Immature natural killer cell (primary cell): ENCODE results near the gene CCL8. TPM values are rescaled to one million over a fixed set of nuclear protein-coding genes. Genes with fewer than 3 reads are reported as not detected.
"Not testable (repeated sequence)": the region's sequence is repeated elsewhere in the genome, so short reads cannot be mapped to it uniquely, and the experiment has no call there.

Experiments used
- DNase-seq, 3 donors: peaks; one replicate each; pipeline ENCODE4 v3.0.0; 2022; ENCODE audit warnings: mixed read lengths in 1 of 3
- H3K27ac Mint-ChIP-seq, 6 donors: one replicate each; pipeline ENCODE4 v1.8.0; 2020; ENCODE audit warnings: mixed read lengths in 6 of 6, mild to moderate bottlenecking in 5 of 6, inconsistent platforms in 4 of 6, moderate library complexity in 3 of 6
- H3K27me3 Mint-ChIP-seq, 3 donors: one replicate each; pipeline ENCODE4 v1.8.0; 2020 to 2021; ENCODE audit warnings: low read depth in 3 of 3, mild to moderate bottlenecking in 3 of 3, mixed read lengths in 3 of 3, moderate library complexity in 3 of 3, inconsistent platforms in 1 of 3
- H3K36me3 Mint-ChIP-seq, 3 donors: one replicate each; pipeline ENCODE4 v1.8.0; 2020; ENCODE audit warnings: mixed read lengths in 3 of 3, inconsistent platforms in 2 of 3, mild to moderate bottlenecking in 2 of 3
- H3K4me1 Mint-ChIP-seq, 2 donors: one replicate each; pipeline ENCODE4 v1.8.0; 2020; ENCODE audit warnings: inconsistent platforms in 2 of 2, mild to moderate bottlenecking in 2 of 2, mixed read lengths in 2 of 2, moderate library complexity in 1 of 2
- H3K4me3 Mint-ChIP-seq, 5 donors: one replicate each; pipeline ENCODE4 v1.8.0; 2020; ENCODE audit warnings: mild to moderate bottlenecking in 5 of 5, mixed read lengths in 5 of 5, inconsistent platforms in 3 of 5, moderate library complexity in 3 of 5
- H3K9me3 Mint-ChIP-seq, 6 donors: one replicate each; pipeline ENCODE4 v1.8.0; 2020; ENCODE audit warnings: mild to moderate bottlenecking in 6 of 6, mixed read lengths in 6 of 6, inconsistent platforms in 4 of 6, moderate library complexity in 3 of 6
- polyA plus RNA-seq, 3 donors: library from polyadenylated mRNA; unstranded; fragments of 300-500 nt; fragmentation: Illumina TruSeq; gene quantifications; one replicate each; pipeline ENCODE4 v1.2.3, GENCODE V29; 2021

The CCL8 gene
- polyA plus RNA-seq, 3 donors from 2014 or later = not detected

DNA sequence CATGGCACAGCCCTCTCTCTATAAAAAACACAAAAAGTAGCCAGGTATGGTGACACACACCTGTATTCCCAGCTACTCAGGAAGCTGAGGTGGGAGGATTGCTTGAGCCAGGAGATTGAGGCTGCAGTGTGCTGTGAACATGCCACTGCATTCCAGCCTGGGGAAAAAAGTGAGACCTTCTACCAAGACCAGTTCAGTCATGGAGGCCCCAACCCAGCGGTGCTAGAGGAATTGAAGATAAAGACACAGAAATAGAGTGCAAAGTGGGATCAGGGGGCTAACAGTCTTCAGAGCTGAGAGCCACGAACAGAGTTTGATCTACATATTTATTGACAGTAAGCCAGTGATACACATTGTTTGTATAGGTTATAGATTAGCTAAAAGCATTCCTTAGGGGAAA lies 15.6 kb upstream of the CCL8 start:
- Mint-ChIP-seq H3K27me3 (peaks cover 0 to 7% (median 5%) of the 10 kb centered on the region in 3 donors), H3K4me1 (no peaks in the 10 kb centered on the region)
- no peak for DNase-seq

DNA sequence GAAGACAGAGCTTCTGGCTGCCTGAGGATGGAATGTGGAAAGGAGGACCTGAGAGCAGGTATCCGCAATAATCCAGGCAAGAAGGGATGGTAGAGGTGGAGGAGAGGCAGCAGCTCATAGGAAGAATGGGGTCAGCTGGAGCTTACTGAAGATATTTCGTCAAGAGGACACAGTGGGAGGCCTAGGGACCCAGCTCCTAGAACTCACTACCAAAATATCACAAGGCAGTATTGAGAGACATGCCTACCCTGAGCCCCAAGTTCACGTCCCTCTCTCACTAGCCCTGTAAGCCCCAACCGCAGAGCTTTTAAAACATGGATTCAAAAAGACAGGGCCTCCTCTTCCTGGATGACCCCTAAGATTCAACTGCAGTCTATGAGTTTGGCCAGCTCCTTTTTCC lies 14.2 kb upstream of the CCL8 start:
- Mint-ChIP-seq H3K27me3 (peaks cover 2 to 7% (median 5%) of the 10 kb centered on the region in 3 donors), H3K4me3 (no peak overlapping the region), H3K4me1 (no peaks in the 10 kb centered on the region), H3K27ac (no peak overlapping the region), H3K36me3 (no peaks in the 10 kb centered on the region), H3K9me3 (no peaks in the 10 kb centered on the region)
- no peak for DNase-seq

More for the DNA sequence above, 15.6 kb upstream of the CCL8 start:
- Mint-ChIP-seq H3K36me3 (no peaks in the 10 kb centered on the region), H3K27ac (no peak overlapping the region), H3K9me3 (peaks cover 0 to 4% (median 0%) of the 10 kb centered on the region in 6 donors), H3K4me3 (no peak overlapping the region)

DNA sequence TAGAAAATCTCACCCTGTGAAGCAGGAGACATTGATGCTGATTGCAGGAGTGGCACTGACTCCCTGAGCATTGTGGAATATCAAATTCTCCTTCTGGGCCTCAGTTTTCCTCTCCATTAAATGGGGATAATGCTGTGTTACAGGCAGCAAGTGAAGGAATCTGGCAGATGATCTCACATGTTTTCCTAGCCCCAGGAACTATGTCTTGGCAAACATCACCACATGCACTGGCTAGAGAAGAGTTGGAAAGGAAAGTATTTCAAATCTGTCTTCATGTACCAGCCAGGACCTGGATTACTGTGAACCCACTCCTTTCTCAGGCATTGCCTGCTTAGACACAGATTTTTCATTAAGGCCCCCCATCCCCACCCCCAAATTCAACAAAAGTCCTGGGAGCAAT lies 13.6 kb upstream of the CCL8 start:
- DNase-seq = no peak
- no peaks in the 10 kb centered on the region for H3K4me1 Mint-ChIP-seq

DNA sequence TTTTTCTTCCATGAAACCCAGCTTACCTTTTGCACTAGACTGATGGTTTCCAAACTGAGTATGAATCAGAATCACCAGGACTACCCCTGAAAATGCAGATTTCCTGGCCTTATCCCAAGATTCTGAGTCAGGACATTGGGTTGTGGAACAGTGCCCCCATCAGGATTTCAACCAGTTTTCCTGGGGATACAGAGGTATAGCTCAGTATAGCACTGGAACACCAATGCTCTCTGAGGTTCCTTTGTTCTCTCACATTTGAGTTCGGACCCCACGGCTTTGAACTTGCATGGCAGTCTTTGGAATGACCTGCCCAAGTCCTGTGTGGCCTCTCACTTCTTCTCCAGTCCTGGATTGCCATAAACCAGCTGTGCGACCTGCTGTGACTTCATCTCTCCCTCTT lies 12.8 kb upstream of the CCL8 start:
- Mint-ChIP-seq H3K27ac (no peak overlapping the region), H3K36me3 (no peaks in the 10 kb centered on the region), H3K4me1 (no peaks in the 10 kb centered on the region), H3K4me3 (no peak overlapping the region), H3K9me3 (no peaks in the 10 kb centered on the region), H3K27me3 (peaks cover 2 to 7% (median 2%) of the 10 kb centered on the region in 3 donors)
- DNase-seq = no peak

More for the DNA sequence above, 13.6 kb upstream of the CCL8 start:
- Mint-ChIP-seq H3K27ac (no peak overlapping the region), H3K36me3 (no peaks in the 10 kb centered on the region), H3K9me3 (no peaks in the 10 kb centered on the region), H3K27me3 (peaks cover 2 to 7% (median 5%) of the 10 kb centered on the region in 3 donors), H3K4me3 (no peak overlapping the region)

DNA sequence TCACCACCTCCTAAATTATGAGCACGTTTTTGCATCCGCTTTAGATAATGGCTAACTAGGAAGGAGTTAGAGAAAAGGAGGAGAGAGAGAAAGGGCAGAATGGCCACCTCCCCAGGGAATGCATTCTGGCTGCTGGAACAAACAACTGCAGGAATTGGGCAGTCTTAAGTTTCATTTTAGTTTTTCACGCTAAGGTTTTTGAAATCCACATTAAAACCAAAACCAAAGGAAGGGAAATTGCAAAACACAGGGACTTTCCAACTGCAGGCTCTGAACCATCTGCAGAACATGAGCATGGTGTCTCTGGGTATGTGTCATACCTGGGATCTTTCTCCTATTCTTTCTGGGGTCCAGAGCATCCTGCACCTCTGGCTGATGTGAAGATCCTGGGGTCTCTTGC lies 12.1 kb upstream of the CCL8 start:
- no peak overlapping the region for H3K4me3 Mint-ChIP-seq
- H3K36me3 Mint-ChIP-seq = no peaks in the 10 kb centered on the region
- DNase-seq = no peak
- H3K9me3 Mint-ChIP-seq = no peaks in the 10 kb centered on the region
- no peaks in the 10 kb centered on the region for H3K4me1 Mint-ChIP-seq
- peaks cover 2 to 7% (median 2%) of the 10 kb centered on the region in 3 donors for H3K27me3 Mint-ChIP-seq
- H3K27ac Mint-ChIP-seq = no peak overlapping the region

DNA sequence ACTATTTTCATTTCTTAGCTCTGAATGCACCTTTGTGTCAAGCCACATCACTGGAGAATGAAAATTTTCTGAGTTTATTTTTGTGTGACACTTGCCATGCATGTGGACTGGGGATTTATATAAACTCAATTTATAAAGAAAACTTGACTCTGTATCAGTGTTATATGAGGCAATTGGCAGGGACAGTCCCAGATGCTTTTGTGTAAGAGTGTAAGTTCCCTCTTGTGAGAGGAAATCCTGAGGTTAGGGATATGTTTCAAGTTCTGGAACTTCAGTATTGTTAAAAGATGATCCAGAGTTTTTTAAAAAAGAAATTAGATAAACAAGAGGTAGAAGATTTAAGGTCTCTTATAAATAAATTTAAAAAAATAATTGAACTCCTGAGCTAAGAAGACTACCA lies 10.9 kb upstream of the CCL8 start:
- Mint-ChIP-seq H3K4me3 (no peak overlapping the region), H3K36me3 (no peaks in the 10 kb centered on the region), H3K4me1 (no peaks in the 10 kb centered on the region), H3K27ac (no peak overlapping the region), H3K27me3 (peaks cover 2 to 12% (median 2%) of the 10 kb centered on the region in 3 donors), H3K9me3 (no peaks in the 10 kb centered on the region)
- no peak for DNase-seq

DNA sequence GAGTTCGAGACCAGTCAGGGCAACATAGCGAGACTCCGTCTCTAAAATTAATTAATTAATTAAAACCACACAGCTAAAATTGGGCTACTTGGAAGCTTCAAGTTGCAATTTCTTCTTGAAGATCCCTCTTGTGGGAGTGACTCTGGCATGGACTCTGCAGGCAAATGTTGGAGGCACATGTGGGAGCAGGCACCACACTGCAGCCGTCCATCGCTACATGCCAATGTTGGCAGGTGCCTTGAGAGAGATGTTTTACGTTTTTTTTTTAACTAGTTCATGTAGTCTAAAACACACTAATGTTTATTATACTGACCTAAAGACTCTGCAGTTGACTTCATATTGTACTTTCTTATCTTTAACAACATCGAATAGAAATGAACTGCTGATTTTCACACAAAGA lies 7.9 kb upstream of the CCL8 start:
- no peaks in the 10 kb centered on the region for H3K36me3 Mint-ChIP-seq
- H3K4me3 Mint-ChIP-seq = no peak overlapping the region
- H3K27ac Mint-ChIP-seq = no peak overlapping the region
- no peaks in the 10 kb centered on the region for H3K9me3 Mint-ChIP-seq
- no peaks in the 10 kb centered on the region for H3K4me1 Mint-ChIP-seq
- no peak for DNase-seq
- H3K27me3 Mint-ChIP-seq = peaks cover 0 to 15% (median 9%) of the 10 kb centered on the region in 3 donors

DNA sequence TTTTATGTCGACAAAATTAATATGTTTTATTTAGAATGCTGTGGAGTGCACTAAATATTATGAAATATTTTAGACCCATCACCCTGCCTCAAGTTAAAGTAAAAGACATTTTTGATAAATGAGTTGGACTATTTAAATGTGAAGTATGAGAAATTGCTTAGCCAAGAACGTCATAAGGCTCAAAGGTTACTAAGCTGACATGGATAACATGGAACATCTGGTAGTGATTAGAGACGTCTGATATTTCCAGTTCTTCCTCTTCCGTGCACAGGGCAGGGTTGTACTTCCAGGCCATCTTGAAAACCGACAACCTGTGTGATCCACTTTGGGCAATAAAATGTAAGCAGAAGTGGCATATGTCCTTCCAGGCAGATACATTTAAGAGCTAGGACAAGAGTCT lies 7.2 kb upstream of the CCL8 start:
- no peaks in the 10 kb centered on the region for H3K36me3 Mint-ChIP-seq
- no peaks in the 10 kb centered on the region for H3K9me3 Mint-ChIP-seq
- H3K4me1 Mint-ChIP-seq = no peaks in the 10 kb centered on the region
- H3K4me3 Mint-ChIP-seq = no peak overlapping the region
- no peak for DNase-seq
- H3K27me3 Mint-ChIP-seq = peaks cover 0 to 15% (median 9%) of the 10 kb centered on the region in 3 donors
- no peak overlapping the region for H3K27ac Mint-ChIP-seq

DNA sequence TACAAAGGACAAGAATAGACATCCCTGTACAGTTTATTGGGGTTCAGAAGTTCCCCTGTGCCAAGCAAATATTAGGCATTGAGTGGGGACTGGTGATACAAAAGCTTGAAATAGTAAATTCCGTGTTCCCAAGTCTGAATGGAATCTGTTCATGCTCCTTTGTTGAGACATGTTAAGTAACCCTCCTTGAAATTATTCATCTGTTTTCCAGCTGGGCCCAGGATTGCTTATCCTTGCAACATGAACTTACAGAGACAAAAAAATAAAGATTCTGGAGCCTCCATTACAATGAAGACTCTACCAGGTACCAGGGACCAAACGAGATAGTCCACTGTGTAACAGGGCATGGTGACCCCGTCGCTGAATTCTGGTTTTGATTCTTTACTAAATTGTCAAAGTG lies 6.1 kb upstream of the CCL8 start:
- no peak for DNase-seq
- no peaks in the 10 kb centered on the region for H3K9me3 Mint-ChIP-seq
- H3K36me3 Mint-ChIP-seq = no peaks in the 10 kb centered on the region
- H3K4me3 Mint-ChIP-seq = no peak overlapping the region
- no peaks in the 10 kb centered on the region for H3K4me1 Mint-ChIP-seq
- H3K27ac Mint-ChIP-seq = no peak overlapping the region
- peaks cover 1 to 10% (median 9%) of the 10 kb centered on the region in 3 donors for H3K27me3 Mint-ChIP-seq

DNA sequence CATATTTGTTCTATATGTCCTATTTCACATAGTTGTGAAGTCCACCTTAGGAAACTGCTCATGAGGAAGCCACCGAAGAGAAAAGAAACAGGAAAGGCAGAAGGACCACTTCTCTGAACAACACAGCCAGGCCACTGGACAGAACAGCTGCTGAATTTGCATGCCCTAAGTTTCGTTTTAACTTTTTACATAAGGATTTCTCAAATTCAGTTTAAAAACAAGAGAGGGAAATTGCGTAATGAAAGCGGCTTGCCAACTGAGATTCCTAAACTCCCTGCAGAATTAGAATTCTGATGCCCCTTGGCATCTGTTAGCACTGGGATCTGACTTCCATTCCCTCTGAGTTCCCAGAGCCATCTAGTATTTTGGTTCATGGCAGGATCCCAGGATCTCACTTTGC lies 5.0 kb upstream of the CCL8 start:
- no peak overlapping the region for H3K4me3 Mint-ChIP-seq
- peaks cover 1 to 8% (median 7%) of the 10 kb centered on the region in 3 donors for H3K27me3 Mint-ChIP-seq
- no peaks in the 10 kb centered on the region for H3K36me3 Mint-ChIP-seq
- H3K9me3 Mint-ChIP-seq = no peaks in the 10 kb centered on the region
- DNase-seq = no peak
- H3K27ac Mint-ChIP-seq = no peak overlapping the region
- no peaks in the 10 kb centered on the region for H3K4me1 Mint-ChIP-seq

DNA sequence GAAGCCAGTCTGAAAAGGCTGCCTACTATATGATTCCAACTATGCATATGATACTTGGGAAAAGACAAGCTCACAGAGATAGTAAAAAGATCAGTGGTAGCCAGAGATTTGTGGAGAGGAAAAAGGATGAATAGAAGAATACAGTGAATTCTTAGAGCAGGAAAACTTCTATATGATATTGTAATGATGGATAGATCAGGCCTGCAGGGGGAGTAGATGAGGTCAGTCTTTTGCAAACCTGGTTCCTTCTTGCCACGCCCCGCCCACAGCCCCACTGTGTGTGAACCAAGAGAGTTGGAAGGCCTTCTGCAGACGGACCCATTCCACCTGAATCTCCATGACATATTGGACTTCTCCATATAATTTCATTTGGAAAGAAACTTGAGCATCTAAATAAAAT lies 761 bp upstream of the CCL8 start:
- Mint-ChIP-seq H3K4me1 (no peaks in the 10 kb centered on the region), H3K36me3 (no peaks in the 10 kb centered on the region), H3K4me3 (no peak overlapping the region), H3K9me3 (no peaks in the 10 kb centered on the region), H3K27ac (no peak overlapping the region), H3K27me3 (peaks cover 1 to 12% (median 6%) of the 10 kb centered on the region in 3 donors)
- DNase-seq = no peak

DNA sequence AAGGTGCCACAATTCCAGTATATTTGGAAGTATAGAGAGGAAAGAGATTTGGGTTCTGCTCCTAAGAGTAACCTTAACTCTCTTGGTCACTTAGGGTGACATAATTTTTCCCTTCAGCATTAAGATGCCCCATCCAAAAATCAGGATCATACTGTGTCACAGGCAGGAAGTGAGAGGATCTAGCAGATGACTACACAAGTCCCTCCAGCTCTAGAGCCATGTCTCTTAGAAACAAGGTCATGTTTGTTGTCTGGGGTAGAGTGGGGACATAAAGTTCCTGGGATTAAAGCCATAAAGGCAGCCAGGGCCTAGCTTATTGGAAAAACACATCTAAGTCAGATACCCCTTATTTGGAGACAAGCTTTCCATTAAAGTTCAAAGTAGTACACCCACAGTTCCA lies 2.7 kb downstream of the CCL8 start:
- peaks cover 3 to 21% (median 3%) of the 10 kb centered on the region in 3 donors for H3K27me3 Mint-ChIP-seq
- H3K4me3 Mint-ChIP-seq = no peak overlapping the region
- DNase-seq = no peak
- H3K36me3 Mint-ChIP-seq = no peaks in the 10 kb centered on the region
- no peaks in the 10 kb centered on the region for H3K4me1 Mint-ChIP-seq
- no peak overlapping the region for H3K27ac Mint-ChIP-seq
- peaks cover 0 to 11% (median 2%) of the 10 kb centered on the region in 6 donors for H3K9me3 Mint-ChIP-seq

DNA sequence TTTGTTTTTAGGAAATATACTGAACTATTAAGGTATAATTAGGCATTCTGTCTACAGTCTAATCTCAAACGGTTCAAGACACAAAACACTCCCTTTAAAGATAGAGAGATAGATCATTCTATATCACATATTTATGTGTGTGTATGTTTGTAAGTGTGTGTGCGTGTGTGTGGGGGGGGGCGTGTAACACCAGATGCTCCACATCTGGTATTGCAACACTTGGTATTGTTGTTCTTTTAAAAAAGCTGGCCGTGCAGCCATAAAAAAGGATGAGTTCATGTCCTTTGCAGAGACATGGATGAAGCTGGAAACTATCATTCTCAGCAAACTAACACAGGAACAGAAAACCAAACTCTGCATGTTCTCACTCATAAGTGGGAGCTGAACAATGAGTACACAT lies 8.3 kb downstream of the CCL8 start:
- not testable (repeated sequence) for H3K36me3 Mint-ChIP-seq, H3K4me1 Mint-ChIP-seq, H3K27ac Mint-ChIP-seq, DNase-seq, H3K4me3 Mint-ChIP-seq
- Mint-ChIP-seq H3K27me3 (peaks cover 4 to 14% (median 6%) of the 10 kb centered on the region in 3 donors), H3K9me3 (peaks cover 0 to 11% (median 2%) of the 10 kb centered on the region in 6 donors)

DNA sequence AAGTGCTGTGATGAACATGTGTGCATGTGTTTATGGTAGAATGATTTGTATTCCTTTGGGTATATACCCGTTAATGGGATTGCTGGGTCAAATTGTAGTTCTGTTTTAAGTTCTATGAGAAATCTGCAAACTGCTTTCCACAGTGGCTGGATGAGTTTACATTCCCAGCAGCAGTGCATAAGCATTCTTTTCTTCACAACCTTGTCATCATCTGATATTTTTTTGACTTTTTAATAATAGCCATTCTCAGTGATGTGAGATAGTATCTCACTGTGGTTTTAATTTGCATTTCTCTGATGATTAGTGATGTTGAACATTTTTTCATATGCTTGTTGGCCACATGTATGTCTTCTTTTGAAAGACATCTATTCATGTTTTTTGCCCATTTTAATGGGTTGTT lies 18.5 kb downstream of the CCL8 start:
- H3K9me3 Mint-ChIP-seq = no peaks in the 10 kb centered on the region
- H3K36me3 Mint-ChIP-seq = no peaks in the 10 kb centered on the region
- DNase-seq = no peak
- no peak overlapping the region for H3K27ac Mint-ChIP-seq
- H3K27me3 Mint-ChIP-seq = peaks cover 4 to 14% (median 10%) of the 10 kb centered on the region in 3 donors
- H3K4me1 Mint-ChIP-seq = no peaks in the 10 kb centered on the region
- no peak overlapping the region for H3K4me3 Mint-ChIP-seq

DNA sequence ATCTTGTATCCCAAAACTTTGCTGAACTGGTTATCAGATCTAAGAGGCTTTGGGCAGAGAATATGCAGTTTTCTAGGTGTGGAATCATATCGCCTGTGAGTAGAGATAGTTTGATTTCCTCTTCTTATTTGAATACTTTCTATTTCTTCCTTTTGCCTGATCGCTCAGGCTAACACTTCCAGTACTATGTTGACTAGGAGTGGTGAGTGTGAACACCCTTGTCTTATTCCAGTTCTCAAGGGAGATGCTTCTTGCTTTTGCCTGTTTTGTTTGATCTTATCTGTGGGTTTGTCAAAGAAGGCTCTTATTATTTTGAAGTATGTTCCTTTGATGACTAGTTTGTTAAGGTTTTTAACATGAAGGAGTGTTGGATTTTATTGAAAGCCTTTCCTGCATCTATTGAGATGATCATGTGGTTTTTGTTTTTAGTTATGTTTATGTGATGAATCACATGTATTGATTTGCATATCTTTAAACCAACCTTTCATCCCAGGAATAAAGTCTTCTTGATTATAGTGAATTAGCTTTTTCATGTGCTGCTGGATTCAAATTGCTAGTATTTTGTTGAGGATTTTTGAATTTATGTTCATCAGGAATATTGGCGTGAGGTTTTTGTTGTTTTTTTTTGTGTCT lies 20.0 kb downstream of the CCL8 start:
- DNase-seq = no peak
- Mint-ChIP-seq H3K36me3 (no peaks in the 10 kb centered on the region), H3K4me3 (no peak overlapping the region), H3K27ac (no peak overlapping the region), H3K9me3 (no peaks in the 10 kb centered on the region), H3K27me3 (peaks cover 4 to 12% (median 11%) of the 10 kb centered on the region in 3 donors), H3K4me1 (no peaks in the 10 kb centered on the region)
